DOHH2 (cell line): ENCODE data around the gene PEX14.

Experiments
- CTCF ChIP-seq: fragments of 200-600 bp; sonication (generic); IDR thresholded peaks from one replicate; pipeline ENCODE4 v1.5.1; 2014; ENCODE audit warnings: antibody characterized with exemption, mild to moderate bottlenecking, low read depth, low read length; ENCODE audit not compliant: poor library complexity, severe bottlenecking
- EZH2phosphoT487 ChIP-seq: fragments of 200-600 bp; sonication (generic); IDR thresholded peaks from 2 replicates; pipeline ENCODE4 v1.6.1; 2017; ENCODE audit warnings: borderline replicate concordance, mild to moderate bottlenecking, antibody characterized with exemption, low read length, moderate library complexity, mixed read lengths

GRCh38 chr1:10633416-10633815 is 158.7 kb downstream of the PEX14 start:
- TF ChIP-seq CTCF = no peak
- no peak for TF ChIP-seq EZH2phosphoT487
